ENCODE measurements around the gene SMIM38. TPM values are rescaled to one million over a fixed set of nuclear protein-coding genes. Genes with fewer than 3 reads are reported as not detected.
A peak's percentile ranks its signal among the peaks of the same experiment; 100 is the strongest.
"Not testable (repeated sequence)": the region's sequence is repeated elsewhere in the genome, so short reads cannot be mapped to it uniquely, and the experiment has no call there.

The SMIM38 gene
- total and polyA plus RNA-seq, 3 experiments from 2014 or later = 1.4 to 1.8 TPM; not detected in 1

GRCh38 chr11:69148806-69149205, 6.9 kb upstream of the SMIM38 start:
- POLR2A ChIA-PET = no interaction called here
- Mint-ChIP-seq H3K4me3 (no peak overlapping the region), H3K9me3 (peaks cover 10 to 24% (median 15%) of the 10 kb centered on the region in 5 donors), H3K36me3 (peaks cover 0 to 6% (median 3%) of the 10 kb centered on the region in 3 donors), H3K27ac (no peak overlapping the region), H3K27me3 (peaks cover 5 to 15% of the 10 kb centered on the region in 2 donors), H3K4me1 (no peaks in the 10 kb centered on the region)
- CTCF ChIA-PET = interaction anchor here (2.1 kb wide), 1 partner anchor 62 kb away, joined by 4 read pairs; no protein-coding TSS in a partner anchor
- no peaks in the 10 kb centered on the region for H3K4me1 ChIP-seq (ENCODE audit: insufficient read depth, low read length)
- H3K27me3 ChIP-seq (ENCODE audit: insufficient read depth, low read length, poor library complexity, severe bottlenecking) = no peaks in the 10 kb centered on the region
- DNase-seq = no peak
- H3K27ac ChIP-seq (ENCODE audit: low read depth, low read length) = no peak overlapping the region
- H3K9me3 ChIP-seq (ENCODE audit: low read length) = no peaks in the 10 kb centered on the region
- H3K36me3 ChIP-seq (ENCODE audit: insufficient read depth, low read length) = no peaks in the 10 kb centered on the region
- H3K4me3 ChIP-seq (ENCODE audit: low read length) = no peak overlapping the region

- H3K36me3 Mint-ChIP-seq; H3K27me3 ChIP-seq (ENCODE audit: insufficient read depth, low read length, poor library complexity, severe bottlenecking); H3K27ac Mint-ChIP-seq; H3K4me3 ChIP-seq (ENCODE audit: low read length); DNase-seq; POLR2A ChIA-PET; H3K4me3 Mint-ChIP-seq; H3K4me1 Mint-ChIP-seq; H3K36me3 ChIP-seq (ENCODE audit: insufficient read depth, low read length); H3K9me3 ChIP-seq (ENCODE audit: low read length); H3K4me1 ChIP-seq (ENCODE audit: insufficient read depth, low read length); H3K27ac ChIP-seq (ENCODE audit: low read depth, low read length): not testable (repeated sequence)
- Mint-ChIP-seq H3K9me3 (peaks cover 10 to 21% (median 15%) of the 10 kb centered on the region in 5 donors), H3K27me3 (peaks cover 5 to 11% of the 10 kb centered on the region in 2 donors)
- CTCF ChIA-PET = interaction anchor here (2.1 kb wide), 1 partner anchor 61 kb away, joined by 4 read pairs; no protein-coding TSS in a partner anchor
Measured at GRCh38 chr11:69149338-69150045, 6.2 kb upstream of the SMIM38 start.

GRCh38 chr11:69150175-69150574, 5.6 kb upstream of the SMIM38 start:
- H3K9me3 ChIP-seq (ENCODE audit: low read length) = no peaks in the 10 kb centered on the region
- CTCF ChIA-PET = interaction anchor here (2.1 kb wide), 1 partner anchor 60 kb away, joined by 4 read pairs; no protein-coding TSS in a partner anchor
- POLR2A ChIA-PET = no interaction called here
- peaks cover 0 to 6% (median 3%) of the 10 kb centered on the region in 3 donors for H3K36me3 Mint-ChIP-seq
- DNase-seq = no peak
- H3K4me3 Mint-ChIP-seq = peak overlapping the region in 1 of 7 donors; percentile 7
- H3K36me3 ChIP-seq (ENCODE audit: insufficient read depth, low read length) = no peaks in the 10 kb centered on the region
- no peak overlapping the region for H3K27ac Mint-ChIP-seq
- no peaks in the 10 kb centered on the region for H3K27me3 ChIP-seq (ENCODE audit: insufficient read depth, low read length, poor library complexity, severe bottlenecking)
- H3K27ac ChIP-seq (ENCODE audit: low read depth, low read length) = no peak overlapping the region
- H3K4me3 ChIP-seq (ENCODE audit: low read length) = no peak overlapping the region
- peaks cover 10 to 21% (median 15%) of the 10 kb centered on the region in 5 donors for H3K9me3 Mint-ChIP-seq
- peaks cover 5 to 7% of the 10 kb centered on the region in 2 donors for H3K27me3 Mint-ChIP-seq
- H3K4me1 ChIP-seq (ENCODE audit: insufficient read depth, low read length) = no peaks in the 10 kb centered on the region
- H3K4me1 Mint-ChIP-seq = no peaks in the 10 kb centered on the region

- Mint-ChIP-seq H3K36me3 (peaks cover 0 to 3% (median 0%) of the 10 kb centered on the region in 3 donors), H3K4me3 (no peak overlapping the region), H3K9me3 (peaks cover 0 to 9% (median 5%) of the 10 kb centered on the region in 5 donors), H3K27me3 (peaks cover 11 to 18% of the 10 kb centered on the region in 2 donors), H3K4me1 (no peaks in the 10 kb centered on the region), H3K27ac (no peak overlapping the region)
- H3K27me3 ChIP-seq (ENCODE audit: insufficient read depth, low read length, poor library complexity, severe bottlenecking) = no peaks in the 10 kb centered on the region
- no peak overlapping the region for H3K4me3 ChIP-seq (ENCODE audit: low read length)
- no peak overlapping the region for H3K27ac ChIP-seq (ENCODE audit: low read depth, low read length)
- no peaks in the 10 kb centered on the region for H3K4me1 ChIP-seq (ENCODE audit: insufficient read depth, low read length)
- CTCF ChIA-PET = no interaction called here
- POLR2A ChIA-PET = no interaction called here
- no peaks in the 10 kb centered on the region for H3K36me3 ChIP-seq (ENCODE audit: insufficient read depth, low read length)
- peak in 1 of 5 donors; percentile 18 for DNase-seq
- no peaks in the 10 kb centered on the region for H3K9me3 ChIP-seq (ENCODE audit: low read length)
Measured at GRCh38 chr11:69151836-69152235, 3.9 kb upstream of the SMIM38 start.

- H3K27me3 Mint-ChIP-seq = peaks cover 12 to 18% of the 10 kb centered on the region in 2 donors
- CTCF ChIA-PET = interaction anchor here (1.2 kb wide), 1 partner anchor 490 kb away, joined by 4 read pairs; no protein-coding TSS in a partner anchor
- Histone ChIP-seq H3K27me3 (ENCODE audit: insufficient read depth, low read length, poor library complexity, severe bottlenecking) (no peaks in the 10 kb centered on the region), H3K4me1 (ENCODE audit: insufficient read depth, low read length) (no peaks in the 10 kb centered on the region), H3K4me3 (ENCODE audit: low read length) (no peak overlapping the region), H3K27ac (ENCODE audit: low read depth, low read length) (no peak overlapping the region), H3K36me3 (ENCODE audit: insufficient read depth, low read length) (no peaks in the 10 kb centered on the region), H3K9me3 (ENCODE audit: low read length) (no peaks in the 10 kb centered on the region)
- POLR2A ChIA-PET = no interaction called here
- H3K27ac Mint-ChIP-seq = no peak overlapping the region
- no peak for DNase-seq
- H3K36me3 Mint-ChIP-seq = peaks cover 0 to 3% (median 0%) of the 10 kb centered on the region in 3 donors
- H3K4me3 Mint-ChIP-seq = no peak overlapping the region
- no peaks in the 10 kb centered on the region for H3K4me1 Mint-ChIP-seq
- peaks cover 0 to 8% (median 3%) of the 10 kb centered on the region in 5 donors for H3K9me3 Mint-ChIP-seq
Measured at GRCh38 chr11:69152733-69153421, 2.9 kb upstream of the SMIM38 start.

GRCh38 chr11:69153661-69154060, 2.1 kb upstream of the SMIM38 start:
- Mint-ChIP-seq H3K36me3 (peaks cover 0 to 3% (median 0%) of the 10 kb centered on the region in 3 donors), H3K27ac (no peak overlapping the region), H3K9me3 (peaks cover 0 to 4% (median 3%) of the 10 kb centered on the region in 5 donors), H3K27me3 (peaks cover 14 to 15% of the 10 kb centered on the region in 2 donors), H3K4me1 (no peaks in the 10 kb centered on the region), H3K4me3 (no peak overlapping the region)
- Histone ChIP-seq H3K36me3 (ENCODE audit: insufficient read depth, low read length) (no peaks in the 10 kb centered on the region), H3K27me3 (ENCODE audit: insufficient read depth, low read length, poor library complexity, severe bottlenecking) (no peaks in the 10 kb centered on the region), H3K9me3 (ENCODE audit: low read length) (no peaks in the 10 kb centered on the region), H3K4me1 (ENCODE audit: insufficient read depth, low read length) (no peaks in the 10 kb centered on the region), H3K27ac (ENCODE audit: low read depth, low read length) (no peak overlapping the region), H3K4me3 (ENCODE audit: low read length) (no peak overlapping the region)
- DNase-seq = no peak
- ChIA-PET CTCF (interaction anchor here (1.2 kb wide), 1 partner anchor 490 kb away, joined by 4 read pairs; no protein-coding TSS in a partner anchor), POLR2A (no interaction called here)

- Mint-ChIP-seq H3K27me3 (peaks cover 11 to 14% of the 10 kb centered on the region in 2 donors), H3K27ac (peak overlapping the region in 1 of 8 donors; percentile 82), H3K36me3 (no peaks in the 10 kb centered on the region), H3K4me3 (no peak overlapping the region), H3K4me1 (no peaks in the 10 kb centered on the region), H3K9me3 (peaks cover 0 to 4% (median 0%) of the 10 kb centered on the region in 5 donors)
- H3K27ac ChIP-seq (ENCODE audit: low read depth, low read length) = no peak overlapping the region
- no peaks in the 10 kb centered on the region for H3K36me3 ChIP-seq (ENCODE audit: insufficient read depth, low read length)
- H3K27me3 ChIP-seq (ENCODE audit: insufficient read depth, low read length, poor library complexity, severe bottlenecking) = no peaks in the 10 kb centered on the region
- H3K4me3 ChIP-seq (ENCODE audit: low read length) = no peak overlapping the region
- CTCF ChIA-PET = interaction anchor here (1.2 kb wide), 1 partner anchor 489 kb away, joined by 4 read pairs; no protein-coding TSS in a partner anchor
- H3K4me1 ChIP-seq (ENCODE audit: insufficient read depth, low read length) = no peaks in the 10 kb centered on the region
- no peak for DNase-seq
- POLR2A ChIA-PET = no interaction called here
- H3K9me3 ChIP-seq (ENCODE audit: low read length) = no peaks in the 10 kb centered on the region
Measured at GRCh38 chr11:69154211-69154913, 1.4 kb upstream of the SMIM38 start.
